Epithelial cell of proximal tubule (primary cell): ENCODE results near the gene ACOT8. TPM values are rescaled to one million over a fixed set of nuclear protein-coding genes. Genes with fewer than 3 reads are reported as not detected.

Source experiments
- DNase-seq: peaks from one replicate; pipeline ENCODE4 v3.0.0-alpha.2; 2011; ENCODE audit warnings: low read depth
- H3K4me3 ChIP-seq: 2 replicates; pipeline ENCODE4 v1.5.1; 2011; ENCODE audit warnings: low read depth, mild to moderate bottlenecking, low read length
- total RNA-seq: library from RNA; depleted of rRNA; stranded (reverse); fragments of >200 nt; gene quantifications from 2 replicates; pipeline ENCODE4 v1.2.3, GENCODE V29; 2015
- TF ChIP-seq, protein P1 (sequence below): conservative IDR thresholded peaks from 2 replicates; pipeline ENCODE4 v1.5.1; 2012; ENCODE audit warnings: low read depth, mild to moderate bottlenecking, low read length

The ACOT8 gene
- total RNA-seq, 1 donor from 2014 or later = 29.1 TPM

DNA sequence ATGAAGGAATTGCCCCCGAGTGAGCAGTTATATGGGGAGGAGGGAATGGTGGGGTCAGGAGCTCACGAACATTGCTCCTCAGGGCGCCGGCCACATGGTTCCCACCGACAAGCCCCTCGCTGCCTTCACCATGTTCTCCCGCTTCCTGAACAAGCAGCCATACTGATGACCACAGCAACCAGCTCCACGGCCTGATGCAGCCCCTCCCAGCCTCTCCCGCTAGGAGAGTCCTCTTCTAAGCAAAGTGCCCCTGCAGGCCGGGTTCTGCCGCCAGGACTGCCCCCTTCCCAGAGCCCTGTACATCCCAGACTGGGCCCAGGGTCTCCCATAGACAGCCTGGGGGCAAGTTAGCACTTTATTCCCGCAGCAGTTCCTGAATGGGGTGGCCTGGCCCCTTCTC, 41.1 kb upstream of the ACOT8 start:
- TF ChIP-seq, protein P1, sequence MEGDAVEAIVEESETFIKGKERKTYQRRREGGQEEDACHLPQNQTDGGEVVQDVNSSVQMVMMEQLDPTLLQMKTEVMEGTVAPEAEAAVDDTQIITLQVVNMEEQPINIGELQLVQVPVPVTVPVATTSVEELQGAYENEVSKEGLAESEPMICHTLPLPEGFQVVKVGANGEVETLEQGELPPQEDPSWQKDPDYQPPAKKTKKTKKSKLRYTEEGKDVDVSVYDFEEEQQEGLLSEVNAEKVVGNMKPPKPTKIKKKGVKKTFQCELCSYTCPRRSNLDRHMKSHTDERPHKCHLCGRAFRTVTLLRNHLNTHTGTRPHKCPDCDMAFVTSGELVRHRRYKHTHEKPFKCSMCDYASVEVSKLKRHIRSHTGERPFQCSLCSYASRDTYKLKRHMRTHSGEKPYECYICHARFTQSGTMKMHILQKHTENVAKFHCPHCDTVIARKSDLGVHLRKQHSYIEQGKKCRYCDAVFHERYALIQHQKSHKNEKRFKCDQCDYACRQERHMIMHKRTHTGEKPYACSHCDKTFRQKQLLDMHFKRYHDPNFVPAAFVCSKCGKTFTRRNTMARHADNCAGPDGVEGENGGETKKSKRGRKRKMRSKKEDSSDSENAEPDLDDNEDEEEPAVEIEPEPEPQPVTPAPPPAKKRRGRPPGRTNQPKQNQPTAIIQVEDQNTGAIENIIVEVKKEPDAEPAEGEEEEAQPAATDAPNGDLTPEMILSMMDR = no peak
- H3K4me3 ChIP-seq = no peak overlapping the region
- no peak for DNase-seq

DNA sequence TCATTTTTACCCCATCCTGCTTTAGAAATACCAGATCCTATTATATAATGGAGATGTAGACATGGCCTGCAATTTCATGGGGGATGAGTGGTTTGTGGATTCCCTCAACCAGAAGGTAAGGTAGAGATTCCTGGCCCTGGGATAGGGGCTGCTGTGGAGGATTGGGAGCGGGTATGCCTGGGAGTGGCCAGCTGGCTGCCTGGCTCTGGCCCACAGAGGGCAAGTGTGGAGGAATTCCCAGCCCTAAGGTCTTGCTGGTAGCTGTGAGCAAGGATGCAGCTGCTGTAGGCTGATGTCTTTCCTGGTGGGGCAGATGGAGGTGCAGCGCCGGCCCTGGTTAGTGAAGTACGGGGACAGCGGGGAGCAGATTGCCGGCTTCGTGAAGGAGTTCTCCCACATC, 40.5 kb upstream of the ACOT8 start:
- no peak overlapping the region for H3K4me3 ChIP-seq
- TF ChIP-seq, protein P1 = no peak
- DNase-seq = no peak

DNA sequence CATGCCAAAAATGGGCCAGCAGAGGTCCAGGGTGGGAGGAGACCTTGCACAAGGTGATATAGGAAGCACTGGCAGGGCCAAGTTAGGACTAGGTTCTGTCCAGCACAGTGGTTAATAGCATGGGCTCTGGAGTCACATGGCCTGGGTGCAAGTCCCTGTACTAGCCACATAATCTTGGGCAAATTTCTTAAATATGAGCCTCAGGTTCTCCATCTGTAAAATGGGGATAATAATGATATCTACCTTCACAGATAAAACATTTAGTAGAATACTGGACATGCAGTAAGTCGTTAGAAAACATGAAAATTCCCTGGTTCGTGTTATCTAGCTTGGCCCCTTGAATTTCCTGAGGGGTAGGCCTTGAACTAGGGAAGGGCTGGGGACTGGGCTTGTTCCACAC, 40.1 kb upstream of the ACOT8 start:
- no peak for DNase-seq
- TF ChIP-seq, protein P1 = no peak
- H3K4me3 ChIP-seq = no peak overlapping the region

DNA sequence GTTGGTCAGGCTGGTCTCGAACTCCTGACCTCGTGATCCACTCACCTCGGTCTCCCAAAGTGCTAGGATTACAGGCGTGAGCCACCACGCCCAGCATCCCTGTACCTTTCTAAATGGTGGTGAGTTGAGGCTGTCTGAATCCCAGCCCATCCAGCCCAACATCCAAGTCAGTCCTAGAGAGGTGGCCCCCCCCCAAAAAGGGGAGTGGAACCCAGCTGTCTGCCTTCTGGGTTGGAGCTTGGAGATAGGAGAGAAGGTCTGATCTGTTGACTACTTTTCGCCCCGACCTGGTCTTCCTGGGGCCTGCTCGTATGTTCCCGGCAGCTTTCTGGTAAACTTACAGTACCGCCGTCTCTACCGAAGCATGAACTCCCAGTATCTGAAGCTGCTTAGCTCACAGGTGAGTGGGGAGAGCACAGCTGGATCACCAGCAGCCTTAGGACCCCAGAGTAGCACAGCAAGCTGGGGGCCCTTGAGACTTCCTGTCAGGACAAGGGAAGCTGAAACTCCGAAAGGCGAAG, 39.5 kb upstream of the ACOT8 start:
- H3K4me3 ChIP-seq = no peak overlapping the region
- no peak for DNase-seq
- TF ChIP-seq, protein P1 = no peak

DNA sequence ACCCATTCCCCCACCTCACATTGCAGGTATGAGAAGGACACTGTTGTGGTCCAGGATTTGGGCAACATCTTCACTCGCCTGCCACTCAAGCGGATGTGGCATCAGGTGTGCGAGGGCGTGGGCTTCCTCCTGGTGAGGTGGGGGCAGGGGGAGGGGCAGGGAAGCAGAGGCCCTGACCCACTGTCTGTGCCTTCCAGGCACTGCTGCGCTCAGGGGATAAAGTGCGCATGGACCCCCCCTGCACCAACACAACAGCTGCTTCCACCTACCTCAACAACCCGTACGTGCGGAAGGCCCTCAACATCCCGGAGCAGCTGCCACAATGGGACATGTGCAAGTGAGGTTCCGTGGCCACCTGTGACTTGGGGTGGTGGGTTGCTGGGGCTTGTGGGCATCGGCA, 37.6 kb upstream of the ACOT8 start:
- no peak overlapping the region for H3K4me3 ChIP-seq
- DNase-seq = no peak
- TF ChIP-seq, protein P1 = no peak

DNA sequence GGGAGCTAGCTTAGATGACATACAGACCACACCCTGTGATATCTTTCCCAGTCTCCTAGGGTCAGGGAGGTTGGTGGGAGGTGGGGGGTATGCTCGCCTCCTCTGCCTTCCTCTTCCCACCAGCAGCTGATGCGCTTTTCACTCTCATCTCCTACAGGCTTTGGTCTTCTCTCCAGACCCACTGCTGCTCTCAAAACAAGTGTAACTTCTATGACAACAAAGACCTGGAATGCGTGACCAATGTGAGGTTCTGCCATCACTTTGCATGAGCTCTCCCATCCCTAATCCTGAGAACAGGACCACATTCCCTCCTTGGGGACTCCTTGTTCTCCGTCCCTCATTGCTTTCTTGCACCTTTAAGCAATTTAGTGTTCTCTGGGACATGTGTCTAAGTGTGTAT, 36.6 kb upstream of the ACOT8 start:
- TF ChIP-seq, protein P1 = no peak
- no peak overlapping the region for H3K4me3 ChIP-seq
- no peak for DNase-seq

DNA sequence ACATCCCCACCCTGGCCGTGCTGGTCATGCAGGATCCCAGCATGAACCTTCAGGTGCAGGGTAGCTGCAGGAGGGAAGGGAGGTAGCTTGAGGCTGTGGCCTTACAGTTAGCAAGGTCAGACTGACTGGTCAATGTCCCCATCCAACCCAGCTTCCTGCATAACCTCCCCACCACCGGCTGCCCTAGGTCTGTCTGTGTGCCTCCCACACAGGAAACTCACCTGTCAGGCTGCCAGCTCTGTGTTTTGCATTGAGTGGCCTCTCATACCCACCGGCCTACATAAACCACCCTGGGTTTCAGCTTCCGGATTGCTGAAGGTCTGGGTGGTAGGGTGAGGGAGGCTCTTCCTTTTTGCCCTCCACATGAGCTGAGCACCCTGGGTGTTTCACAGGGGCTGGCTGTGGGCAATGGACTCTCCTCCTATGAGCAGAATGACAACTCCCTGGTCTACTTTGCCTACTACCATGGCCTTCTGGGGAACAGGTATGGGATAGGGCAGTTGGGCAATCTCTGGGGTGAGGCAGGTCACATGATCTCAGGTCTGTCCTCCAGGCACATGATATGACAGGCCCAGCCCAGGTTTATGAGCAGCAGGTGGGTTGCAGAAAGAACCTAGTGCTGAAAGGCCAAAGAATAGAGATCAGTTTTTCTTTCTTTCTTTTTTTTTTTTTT, 35.8 kb upstream of the ACOT8 start:
- TF ChIP-seq, protein P1 = no peak
- DNase-seq = no peak
- peak overlapping the region; percentile 87 for H3K4me3 ChIP-seq
